Cardiac muscle cell (in vitro differentiated cells and primary cell): Measurements from ENCODE around the gene P2RX3. TPM values are rescaled to one million over a fixed set of nuclear protein-coding genes. Genes with fewer than 3 reads are reported as not detected.

Experiments
- DNase-seq, 2 donors: peaks; one replicate each; pipeline versions ENCODE4 v3.0.0 to v3.0.0-alpha.2; 2010 to 2017; ENCODE audit warnings: low read depth in 1 of 2, low spot score in 1 of 2
- H3K27ac ChIP-seq: fragments of 200-600 bp; sonication (generic); 2 replicates; pipeline ENCODE4 v1.5.1; 2016
- H3K27me3 ChIP-seq: fragments of 200-600 bp; sonication (generic); 2 replicates; pipeline ENCODE4 v1.6.0; 2016; ENCODE audit warnings: control low read depth
- H3K36me3 ChIP-seq: fragments of 200-600 bp; sonication (generic); 2 replicates; pipeline ENCODE4 v1.5.1; 2016; ENCODE audit warnings: control low read depth
- H3K4me1 ChIP-seq: fragments of 200-600 bp; sonication (generic); 2 replicates; pipeline ENCODE4 v1.8.1; 2017; ENCODE audit warnings: low read depth, mild to moderate bottlenecking, mixed run types
- H3K4me3 ChIP-seq: fragments of 200-600 bp; sonication (generic); 2 replicates; pipeline ENCODE4 v1.5.1; 2016; ENCODE audit warnings: mild to moderate bottlenecking
- H3K9me3 ChIP-seq: fragments of 200-600 bp; sonication (generic); 2 replicates; pipeline ENCODE4 v1.5.1; 2017; ENCODE audit warnings: low read depth, mild to moderate bottlenecking, control low read depth
- CTCF ChIP-seq: IDR thresholded peaks from 2 replicates; pipeline ENCODE4 v1.5.1; 2012; ENCODE audit warnings: low read depth, mild to moderate bottlenecking, low read length
- polyA plus RNA-seq: library from polyadenylated mRNA; unstranded; fragments of >200 nt; fragmentation: Nextera tagmentation; extraction: Ambion mirVana; gene quantifications from 2 replicates; pipeline ENCODE4 v1.2.1, GENCODE V29; 2016
- total RNA-seq: library from RNA; depleted of rRNA; stranded (reverse); fragments of >200 nt; gene quantifications from 2 replicates; pipeline ENCODE4 v1.2.3, GENCODE V29; 2016

P2RX3 gene
- total and polyA plus RNA-seq, 2 experiments from 2014 or later = 0.09 to 0.62 TPM

DNA sequence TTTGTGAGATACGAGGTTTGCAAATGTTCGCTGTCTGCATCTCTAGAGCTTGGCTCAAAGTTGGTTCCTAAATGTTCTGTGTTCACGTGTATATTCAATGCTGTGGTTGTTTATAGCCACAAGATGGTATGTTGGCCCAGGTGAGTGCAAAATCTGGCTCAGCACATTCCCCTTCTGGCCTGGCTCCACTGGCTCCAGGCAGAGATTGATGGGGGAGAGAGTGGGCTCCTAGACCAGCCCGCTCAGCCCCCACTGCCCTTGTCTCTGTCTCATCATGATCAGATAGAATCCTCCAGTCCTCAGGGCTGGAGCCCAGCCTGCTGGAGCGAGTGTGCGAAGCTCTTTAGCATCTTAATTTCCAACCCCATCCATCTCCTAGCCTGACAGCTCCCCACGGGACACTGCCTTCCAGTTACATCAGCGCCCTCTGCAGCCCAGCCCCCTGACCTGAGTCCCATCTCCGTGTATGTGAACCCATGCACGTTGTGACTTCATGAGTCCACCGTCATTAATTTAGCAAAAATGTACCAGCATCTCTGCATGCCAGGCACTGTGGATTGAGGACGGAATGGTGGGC lies 2.0 kb downstream of the P2RX3 start:
- H3K27ac ChIP-seq = no peak overlapping the region
- DNase-seq = peak; percentile 46 to 72
- H3K27me3 ChIP-seq = no peaks in the 10 kb centered on the region
- no peaks in the 10 kb centered on the region for H3K36me3 ChIP-seq
- peaks cover 35% of the 10 kb centered on the region for H3K4me1 ChIP-seq
- no peaks in the 10 kb centered on the region for H3K9me3 ChIP-seq
- no peak overlapping the region for H3K4me3 ChIP-seq
- peak; percentile 37 for TF ChIP-seq CTCF

DNA sequence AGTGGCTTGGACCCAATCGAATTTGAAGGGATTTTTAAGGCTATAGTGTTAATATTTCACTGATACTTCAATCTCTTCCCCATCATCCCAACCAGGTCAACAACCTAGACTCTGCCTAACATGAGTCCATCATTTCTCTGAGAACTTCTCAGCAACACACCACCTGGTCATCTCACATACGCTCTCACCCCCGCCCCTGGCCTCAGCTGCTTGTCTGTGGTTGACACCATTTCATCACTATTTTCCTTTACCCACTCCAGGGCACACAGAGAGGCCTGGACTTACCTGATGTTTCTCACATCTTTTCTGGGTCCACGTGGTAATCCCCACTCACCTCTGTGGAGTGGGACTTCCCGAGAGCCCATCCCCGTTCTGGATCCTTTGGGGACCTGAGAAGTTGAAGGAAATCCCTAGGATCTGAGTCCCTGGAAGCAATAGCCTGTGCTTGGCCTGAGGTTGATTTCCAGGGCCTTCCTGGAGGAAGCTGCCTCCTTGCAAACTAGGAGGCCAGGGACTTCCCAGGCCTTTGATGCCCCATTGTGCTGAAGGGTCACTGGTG lies 3.2 kb downstream of the P2RX3 start:
- Histone ChIP-seq H3K27me3 (no peaks in the 10 kb centered on the region), H3K9me3 (no peaks in the 10 kb centered on the region), H3K4me3 (no peak overlapping the region), H3K4me1 (peaks cover 32% of the 10 kb centered on the region), H3K36me3 (no peaks in the 10 kb centered on the region), H3K27ac (no peak overlapping the region)
- no peak for DNase-seq
- TF ChIP-seq CTCF = no peak

- H3K4me1 ChIP-seq = peaks cover 31% of the 10 kb centered on the region
- TF ChIP-seq CTCF = no peak
- H3K36me3 ChIP-seq = no peaks in the 10 kb centered on the region
- H3K4me3 ChIP-seq = no peak overlapping the region
- H3K27me3 ChIP-seq = no peaks in the 10 kb centered on the region
- no peaks in the 10 kb centered on the region for H3K9me3 ChIP-seq
- DNase-seq = no peak
- peak overlapping the region; percentile 95 for H3K27ac ChIP-seq
These were observed 4.5 kb downstream of the P2RX3 start for GRCh38 chr11:57342702-57343101.

- peak in 1 of 2 donors; percentile 71 for DNase-seq
- no peak overlapping the region for H3K4me3 ChIP-seq
- H3K27ac ChIP-seq = peak overlapping the region; percentile 95
- H3K36me3 ChIP-seq = no peaks in the 10 kb centered on the region
- TF ChIP-seq CTCF = no peak
- H3K4me1 ChIP-seq = peaks cover 27% of the 10 kb centered on the region
- H3K27me3 ChIP-seq = no peaks in the 10 kb centered on the region
- H3K9me3 ChIP-seq = no peaks in the 10 kb centered on the region
These were observed 5.7 kb downstream of the P2RX3 start for GRCh38 chr11:57343825-57344224.

DNA sequence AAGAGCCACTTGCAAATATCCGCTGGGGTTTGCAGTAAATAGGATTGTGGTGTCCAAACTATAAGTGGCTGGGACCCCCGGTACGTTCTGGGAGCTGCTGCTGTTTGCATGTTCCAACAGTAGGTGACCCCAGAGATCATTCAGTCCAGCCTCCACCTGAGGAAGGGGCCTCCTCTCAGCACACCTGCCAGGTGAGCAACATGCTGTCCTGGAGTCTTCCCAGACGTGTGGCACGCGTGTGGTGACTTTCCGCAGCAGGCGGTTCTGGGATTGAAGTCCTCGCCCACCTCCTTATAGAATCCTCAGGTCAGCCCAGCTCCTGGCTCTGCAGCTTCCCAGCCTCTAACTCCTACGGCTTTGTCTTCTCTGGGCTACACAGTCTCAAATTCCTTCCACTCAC lies 6.7 kb downstream of the P2RX3 start:
- Histone ChIP-seq H3K4me3 (no peak overlapping the region), H3K27me3 (no peaks in the 10 kb centered on the region)
- no peak for TF ChIP-seq CTCF

More for the DNA sequence above, 6.7 kb downstream of the P2RX3 start:
- DNase-seq = no peak
- H3K9me3 ChIP-seq = no peaks in the 10 kb centered on the region
- H3K27ac ChIP-seq = peak overlapping the region; percentile 95
- no peaks in the 10 kb centered on the region for H3K36me3 ChIP-seq
- H3K4me1 ChIP-seq = peaks cover 27% of the 10 kb centered on the region
